ENCODE data around the gene FLT4. TPM values are rescaled to one million over a fixed set of nuclear protein-coding genes. Genes with fewer than 3 reads are reported as not detected.

The FLT4 gene
- total RNA-seq, 4 donors from 2014 or later, result 22.5 to 35.5 (median 25.1) TPM

GRCh38 chr5:180625125-180625790 lies 24.1 kb downstream of the FLT4 start:
- Histone ChIP-seq H3K4me1 (no peaks in the 10 kb centered on the region), H3K4me3 (no peak overlapping the region), H3K27me3 (no peaks in the 10 kb centered on the region), H3K9me3 (no peaks in the 10 kb centered on the region), H3K36me3 (no peaks in the 10 kb centered on the region), H3K27ac (no peak overlapping the region)
- no peak for DNase-seq
- no peak for TF ChIP-seq CTCF (IDR thresholded peaks at IDR 0.05)
- TF ChIP-seq POLR2A (IDR thresholded peaks at IDR 0.05), result no peak
- intact Hi-C loops (cut with DNase I; ENCODE audit: low total_unique reads), result no loop called here

- H3K4me3 ChIP-seq, result no peak overlapping the region
- no peak overlapping the region for H3K27ac ChIP-seq
- H3K27me3 ChIP-seq, result no peaks in the 10 kb centered on the region
- no peak for DNase-seq
- intact Hi-C loops (cut with DNase I; ENCODE audit: low total_unique reads), result no loop called here
- no peaks in the 10 kb centered on the region for H3K4me1 ChIP-seq
- H3K9me3 ChIP-seq, result no peaks in the 10 kb centered on the region
- TF ChIP-seq POLR2A (IDR thresholded peaks at IDR 0.05), result no peak
- no peak for TF ChIP-seq CTCF (IDR thresholded peaks at IDR 0.05)
- H3K36me3 ChIP-seq, result no peaks in the 10 kb centered on the region
Measured at GRCh38 chr5:180624587-180624986, 24.8 kb downstream of the FLT4 start.

- Histone ChIP-seq H3K9me3 (no peaks in the 10 kb centered on the region), H3K27ac (peak overlapping the region; percentile 26), H3K36me3 (no peaks in the 10 kb centered on the region), H3K4me1 (no peaks in the 10 kb centered on the region), H3K4me3 (no peak overlapping the region), H3K27me3 (no peaks in the 10 kb centered on the region)
- TF ChIP-seq POLR2A (IDR thresholded peaks at IDR 0.05) (no peak), CTCF (IDR thresholded peaks at IDR 0.05) (no peak)
- no peak for DNase-seq
- intact Hi-C loops (cut with DNase I; ENCODE audit: low total_unique reads), result no loop called here
Measured at GRCh38 chr5:180623844-180624243, 25.6 kb downstream of the FLT4 start.

GRCh38 chr5:180623411-180623834 lies 26.0 kb downstream of the FLT4 start:
- peak overlapping the region; percentile 26 for H3K27ac ChIP-seq
- H3K27me3 ChIP-seq, result no peaks in the 10 kb centered on the region
- H3K4me3 ChIP-seq, result no peak overlapping the region
- TF ChIP-seq POLR2A (IDR thresholded peaks at IDR 0.05), result no peak
- TF ChIP-seq CTCF (IDR thresholded peaks at IDR 0.05), result no peak
- H3K4me1 ChIP-seq, result no peaks in the 10 kb centered on the region
- H3K36me3 ChIP-seq, result no peaks in the 10 kb centered on the region
- H3K9me3 ChIP-seq, result no peaks in the 10 kb centered on the region
- intact Hi-C loops (cut with DNase I; ENCODE audit: low total_unique reads), result no loop called here
- DNase-seq, result peak in 1 of 2 donors; percentile 28

GRCh38 chr5:180622910-180623309 lies 26.5 kb downstream of the FLT4 start:
- no peak for DNase-seq
- Histone ChIP-seq H3K36me3 (no peaks in the 10 kb centered on the region), H3K27me3 (no peaks in the 10 kb centered on the region), H3K4me1 (no peaks in the 10 kb centered on the region), H3K9me3 (no peaks in the 10 kb centered on the region), H3K27ac (peak overlapping the region; percentile 26), H3K4me3 (no peak overlapping the region)
- intact Hi-C loops (cut with DNase I; ENCODE audit: low total_unique reads), result no loop called here
- TF ChIP-seq CTCF (IDR thresholded peaks at IDR 0.05), result no peak
- TF ChIP-seq POLR2A (IDR thresholded peaks at IDR 0.05), result no peak
